Measurements from ENCODE around the gene IQCH. TPM values are rescaled to one million over a fixed set of nuclear protein-coding genes. Genes with fewer than 3 reads are reported as not detected.
A peak's percentile ranks its signal among the peaks of the same experiment; 100 is the strongest.

IQCH gene
- total RNA-seq, 1 experiment from 2014 or later = 2.2 TPM

DNA sequence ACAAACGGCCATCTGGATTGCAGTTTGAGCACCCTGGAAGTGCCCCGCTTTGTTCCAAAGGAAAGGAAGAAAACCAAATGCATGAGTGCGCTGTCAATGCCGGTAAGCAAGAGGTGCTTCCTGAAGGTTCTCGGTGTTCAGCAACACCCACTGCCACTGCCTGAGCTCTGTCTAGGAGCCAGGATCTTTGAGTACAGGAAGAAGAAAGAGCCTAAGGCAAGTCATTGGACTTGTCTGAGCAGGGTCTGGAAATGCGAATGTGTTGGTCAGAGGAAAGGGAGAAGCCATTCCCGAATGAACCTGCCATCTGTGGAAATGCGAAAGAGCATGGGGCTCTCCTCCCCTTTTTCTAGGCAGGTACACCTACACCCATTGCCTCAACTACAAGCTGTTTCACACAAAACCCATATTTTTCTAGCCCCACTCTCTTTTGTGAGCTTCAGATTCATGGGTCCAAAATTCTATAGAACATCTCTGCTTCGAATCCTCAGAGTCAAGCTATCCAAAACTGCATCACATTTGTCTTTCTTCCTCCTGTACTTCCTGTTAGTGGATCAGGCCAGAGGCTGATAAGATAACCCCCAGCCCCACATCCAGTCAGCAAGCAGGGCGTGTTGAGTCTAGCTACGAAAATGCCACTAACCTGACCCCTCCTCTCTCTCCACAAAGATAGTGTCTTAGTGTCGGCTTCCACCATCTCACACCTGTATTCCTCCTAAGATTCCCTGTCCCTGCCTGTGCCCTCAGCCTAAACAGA lies 210.8 kb downstream of the IQCH start:
- Histone ChIP-seq H3K4me3 (ENCODE audit: insufficient read depth, low read depth, low read length) (no peak overlapping the region), H3K36me3 (replicated peaks; ENCODE audit: control insufficient read depth, insufficient read depth, low read length) (no peaks in the 10 kb centered on the region), H3K27me3 (ENCODE audit: control insufficient read depth, insufficient read depth, low read length) (no peaks in the 10 kb centered on the region)
- DNase-seq = no peak

DNA sequence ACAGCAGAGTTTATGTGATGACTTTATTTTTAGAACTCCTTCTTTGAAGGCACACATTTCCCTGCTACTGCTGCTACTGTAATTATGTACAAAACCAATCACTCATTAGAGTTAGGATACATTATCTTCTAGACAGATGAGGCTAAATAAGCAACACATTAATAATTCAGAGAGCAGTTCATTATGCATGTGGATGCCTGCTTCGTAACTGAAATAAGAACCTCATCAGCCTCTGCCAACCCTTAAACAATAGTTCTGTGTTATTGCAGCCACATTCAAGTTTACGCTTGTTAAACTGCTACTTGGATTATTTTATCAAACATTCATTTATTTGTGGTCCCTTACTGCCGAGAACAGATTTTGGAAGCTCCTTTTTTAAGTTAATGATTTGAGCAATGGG lies 213.8 kb downstream of the IQCH start:
- Histone ChIP-seq H3K36me3 (replicated peaks; ENCODE audit: control insufficient read depth, insufficient read depth, low read length) (no peaks in the 10 kb centered on the region), H3K4me3 (ENCODE audit: insufficient read depth, low read depth, low read length) (no peak overlapping the region), H3K27me3 (ENCODE audit: control insufficient read depth, insufficient read depth, low read length) (no peaks in the 10 kb centered on the region)
- DNase-seq = no peak

DNA sequence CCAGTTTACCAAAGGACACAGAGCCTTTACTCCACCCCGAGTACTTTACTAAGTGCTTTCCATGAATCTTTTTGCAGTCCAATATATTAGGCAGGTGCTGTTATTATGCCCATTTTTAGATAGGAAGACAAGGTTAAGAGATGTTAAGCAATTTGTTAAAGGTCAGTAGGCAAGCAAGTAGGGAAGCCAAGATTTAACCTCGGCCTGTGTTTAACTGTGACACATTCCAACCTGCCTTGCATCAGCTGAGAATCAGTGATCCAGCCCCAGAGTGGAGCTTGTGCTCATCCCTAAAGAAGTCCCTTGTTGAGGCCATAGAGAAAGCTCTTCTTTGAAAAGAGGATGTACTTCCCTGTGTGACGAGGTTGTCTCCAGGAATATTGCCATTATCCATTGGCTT lies 215.1 kb downstream of the IQCH start:
- Histone ChIP-seq H3K4me3 (ENCODE audit: insufficient read depth, low read depth, low read length) (no peak overlapping the region), H3K27me3 (ENCODE audit: control insufficient read depth, insufficient read depth, low read length) (no peaks in the 10 kb centered on the region), H3K36me3 (replicated peaks; ENCODE audit: control insufficient read depth, insufficient read depth, low read length) (no peaks in the 10 kb centered on the region)
- DNase-seq = no peak

DNA sequence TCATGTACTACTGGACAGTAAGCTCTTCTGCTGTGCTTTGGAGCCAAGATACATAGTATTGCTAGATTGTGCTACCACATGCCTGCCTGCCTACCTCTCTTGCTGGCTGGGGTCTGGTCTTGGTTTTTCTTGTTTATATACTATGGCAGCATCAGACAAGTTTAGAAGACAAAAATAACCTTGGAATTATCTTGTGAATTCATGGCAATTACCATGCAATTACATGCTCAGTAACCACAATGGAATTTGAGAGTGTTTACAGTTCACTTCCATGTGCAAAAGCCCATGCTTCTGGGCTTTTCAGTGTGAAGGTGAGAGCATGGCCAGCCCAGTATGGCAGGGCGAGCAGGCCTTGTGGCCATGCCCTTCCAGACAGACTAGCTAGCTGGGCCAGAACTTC lies 218.4 kb downstream of the IQCH start:
- no peaks in the 10 kb centered on the region for H3K36me3 ChIP-seq (replicated peaks; ENCODE audit: control insufficient read depth, insufficient read depth, low read length)
- DNase-seq = no peak
- no peak overlapping the region for H3K4me3 ChIP-seq (ENCODE audit: insufficient read depth, low read depth, low read length)
- H3K27me3 ChIP-seq (ENCODE audit: control insufficient read depth, insufficient read depth, low read length) = no peaks in the 10 kb centered on the region

DNA sequence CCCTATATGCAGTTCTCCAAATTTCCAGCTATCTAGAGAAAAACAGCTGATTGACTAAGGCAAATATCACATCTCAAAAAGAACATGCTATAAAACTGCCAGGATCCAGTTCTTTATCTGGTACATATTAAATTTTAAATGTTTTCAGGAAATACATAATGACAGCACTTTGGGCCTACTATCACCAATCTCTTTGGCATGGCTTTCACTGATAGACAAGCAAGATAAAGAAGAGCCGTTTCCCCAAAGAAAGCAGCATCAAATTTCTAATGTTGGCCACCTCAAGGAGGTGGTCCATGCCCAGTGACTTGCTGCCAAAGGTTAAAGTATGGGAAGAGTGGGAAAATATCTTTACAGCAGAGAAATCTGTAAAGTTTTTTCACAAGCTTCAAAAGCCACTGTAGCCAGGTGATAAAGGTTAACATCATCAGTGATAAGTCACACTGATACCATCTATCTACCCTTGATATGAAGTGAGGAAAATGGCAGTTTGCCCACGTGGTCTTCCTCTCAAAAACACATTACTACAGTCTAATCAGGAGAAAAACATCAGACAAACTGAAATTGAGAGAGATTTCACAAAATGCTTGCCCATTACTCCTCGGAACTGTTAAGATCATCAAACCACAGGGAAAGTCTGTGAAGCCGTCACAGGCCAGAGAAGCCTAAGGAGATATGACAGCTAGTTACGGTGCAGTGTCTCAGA lies 220.0 kb downstream of the IQCH start:
- no peaks in the 10 kb centered on the region for H3K27me3 ChIP-seq (ENCODE audit: control insufficient read depth, insufficient read depth, low read length)

DNA sequence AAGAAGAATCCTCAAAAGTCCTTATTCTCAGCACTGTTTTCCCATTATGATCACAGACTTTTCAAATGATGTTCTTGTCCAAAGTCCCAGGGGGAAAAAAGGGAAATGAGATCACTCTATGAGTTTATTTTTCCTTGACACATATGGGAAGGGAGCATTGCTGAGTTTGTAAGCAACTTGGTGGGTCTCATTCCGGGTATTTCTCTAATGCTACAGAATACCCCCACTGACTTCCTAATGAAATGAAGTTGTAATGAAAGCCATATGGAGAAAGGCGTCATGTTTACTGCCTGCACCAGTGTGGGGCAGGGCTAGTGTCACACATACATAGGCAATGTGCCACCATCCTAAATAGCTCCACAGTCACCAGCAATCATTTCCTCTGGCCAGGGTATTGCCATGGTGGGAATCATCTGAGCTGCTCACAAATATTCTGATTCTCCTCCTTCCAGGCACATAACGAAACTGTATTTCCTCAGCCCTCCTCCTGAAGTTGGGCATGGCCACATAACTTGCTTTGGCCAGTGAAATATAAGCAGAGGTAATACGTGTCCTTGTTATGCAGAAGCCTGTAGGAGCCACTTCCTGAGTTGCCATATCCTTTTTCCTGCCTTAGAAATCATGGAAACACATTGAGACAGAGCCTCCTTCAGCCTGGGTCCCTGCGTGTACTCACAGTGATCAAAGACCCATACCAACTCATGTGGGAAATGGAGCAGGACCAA lies 225.4 kb downstream of the IQCH start:
- no peak for DNase-seq
- Histone ChIP-seq H3K27me3 (ENCODE audit: control insufficient read depth, insufficient read depth, low read length) (no peaks in the 10 kb centered on the region), H3K36me3 (replicated peaks; ENCODE audit: control insufficient read depth, insufficient read depth, low read length) (no peaks in the 10 kb centered on the region), H3K4me3 (ENCODE audit: insufficient read depth, low read depth, low read length) (no peak overlapping the region)

More for the DNA sequence above, 220.0 kb downstream of the IQCH start:
- no peak for DNase-seq
- Histone ChIP-seq H3K4me3 (ENCODE audit: insufficient read depth, low read depth, low read length) (no peak overlapping the region), H3K36me3 (replicated peaks; ENCODE audit: control insufficient read depth, insufficient read depth, low read length) (no peaks in the 10 kb centered on the region)

DNA sequence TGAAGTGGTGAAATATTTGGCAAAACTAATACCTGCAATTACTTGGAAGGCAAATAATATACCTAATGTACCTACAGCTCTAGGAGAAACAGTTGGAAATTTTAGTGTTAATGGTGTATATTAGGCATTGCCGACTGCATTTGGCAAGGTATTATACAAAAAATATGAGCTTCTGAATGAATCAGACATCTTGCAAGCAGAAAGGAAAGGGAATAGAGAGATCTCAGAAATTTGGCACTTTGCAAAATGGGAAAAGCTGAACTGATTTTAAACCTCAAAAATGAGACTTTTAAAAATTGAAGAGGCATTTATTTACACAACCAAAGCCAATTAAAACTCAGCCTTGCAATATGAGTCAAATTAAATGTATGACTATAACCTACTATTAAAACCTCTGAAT lies 226.2 kb downstream of the IQCH start:
- H3K36me3 ChIP-seq (replicated peaks; ENCODE audit: control insufficient read depth, insufficient read depth, low read length) = no peaks in the 10 kb centered on the region
- no peak overlapping the region for H3K4me3 ChIP-seq (ENCODE audit: insufficient read depth, low read depth, low read length)
- no peak for DNase-seq
- no peaks in the 10 kb centered on the region for H3K27me3 ChIP-seq (ENCODE audit: control insufficient read depth, insufficient read depth, low read length)

DNA sequence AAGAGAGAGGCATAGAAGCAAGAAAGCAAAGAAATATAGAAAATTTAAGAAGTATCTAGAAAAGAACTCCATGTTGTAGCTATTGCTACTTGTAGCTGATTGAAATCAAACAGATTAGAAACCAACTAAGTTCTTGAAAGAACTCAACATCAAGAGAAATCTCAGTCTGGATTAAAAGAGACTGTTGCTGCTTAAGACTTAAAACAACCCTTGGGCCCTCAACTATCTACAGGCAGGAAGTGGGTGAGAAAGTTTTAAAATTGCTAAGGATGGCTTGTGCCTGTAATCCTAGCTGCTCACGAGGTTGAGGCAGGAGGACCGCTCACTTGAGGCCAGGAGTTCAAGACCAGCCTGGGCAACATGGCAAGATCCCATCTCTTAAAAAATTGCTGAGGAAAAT lies 227.1 kb downstream of the IQCH start:
- no peaks in the 10 kb centered on the region for H3K27me3 ChIP-seq (ENCODE audit: control insufficient read depth, insufficient read depth, low read length)
- no peak overlapping the region for H3K4me3 ChIP-seq (ENCODE audit: insufficient read depth, low read depth, low read length)
- no peaks in the 10 kb centered on the region for H3K36me3 ChIP-seq (replicated peaks; ENCODE audit: control insufficient read depth, insufficient read depth, low read length)
- no peak for DNase-seq

DNA sequence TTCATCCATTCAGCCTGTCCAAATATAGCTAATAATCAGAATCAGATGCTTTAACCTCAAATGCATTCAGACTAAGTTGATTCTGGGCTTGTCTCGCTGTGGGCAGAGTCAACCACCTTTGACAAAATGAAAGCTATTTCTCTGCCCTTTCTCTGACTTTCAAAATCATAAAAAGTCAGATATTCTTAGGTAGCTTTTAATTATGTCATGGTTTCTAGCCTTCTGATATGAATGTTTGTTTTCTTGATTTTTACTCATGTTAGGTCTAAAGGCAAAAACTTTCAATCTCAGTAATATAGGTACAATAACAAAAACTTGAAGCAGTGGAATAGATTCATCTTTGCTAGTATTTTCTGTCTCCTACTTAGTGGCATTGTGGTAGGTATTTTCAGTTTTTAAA lies 241.0 kb downstream of the IQCH start:
- Histone ChIP-seq H3K36me3 (replicated peaks; ENCODE audit: control insufficient read depth, insufficient read depth, low read length) (no peaks in the 10 kb centered on the region), H3K27me3 (ENCODE audit: control insufficient read depth, insufficient read depth, low read length) (no peaks in the 10 kb centered on the region), H3K4me3 (ENCODE audit: insufficient read depth, low read depth, low read length) (no peak overlapping the region)
- no peak for DNase-seq

DNA sequence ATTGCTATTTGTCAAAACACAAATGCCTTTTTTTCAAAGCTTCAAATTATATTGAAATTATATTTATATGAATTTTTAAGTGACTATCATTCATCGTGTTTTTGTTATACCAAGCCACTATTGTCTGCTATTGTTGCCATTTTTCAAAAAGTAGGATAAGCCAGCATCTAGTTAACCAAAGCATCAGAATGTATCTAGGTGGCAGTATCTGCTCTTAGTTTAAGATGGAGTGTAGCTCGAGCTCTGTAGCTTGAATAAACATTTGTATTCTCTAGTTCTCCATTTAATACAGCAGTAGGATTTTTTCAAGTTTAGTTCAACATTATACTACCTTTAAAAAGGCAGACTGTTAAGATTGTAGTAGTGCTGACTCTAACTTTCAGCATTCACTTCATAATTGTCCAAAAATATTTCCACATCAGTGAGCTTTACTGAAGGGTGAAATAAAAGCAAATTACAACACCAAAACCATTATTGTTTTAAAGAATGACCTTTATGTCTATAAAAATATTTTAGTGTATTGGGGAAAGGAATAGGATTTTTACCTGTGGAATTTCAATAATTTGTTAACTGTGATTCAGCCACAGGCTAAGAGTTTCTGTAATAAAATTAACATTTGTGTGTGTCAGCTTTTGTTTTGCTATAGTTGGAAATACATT lies 246.7 kb downstream of the IQCH start:
- Histone ChIP-seq H3K4me3 (ENCODE audit: insufficient read depth, low read depth, low read length) (no peak overlapping the region), H3K27me3 (ENCODE audit: control insufficient read depth, insufficient read depth, low read length) (no peaks in the 10 kb centered on the region), H3K36me3 (replicated peaks; ENCODE audit: control insufficient read depth, insufficient read depth, low read length) (no peaks in the 10 kb centered on the region)
- DNase-seq = peak; percentile 37

DNA sequence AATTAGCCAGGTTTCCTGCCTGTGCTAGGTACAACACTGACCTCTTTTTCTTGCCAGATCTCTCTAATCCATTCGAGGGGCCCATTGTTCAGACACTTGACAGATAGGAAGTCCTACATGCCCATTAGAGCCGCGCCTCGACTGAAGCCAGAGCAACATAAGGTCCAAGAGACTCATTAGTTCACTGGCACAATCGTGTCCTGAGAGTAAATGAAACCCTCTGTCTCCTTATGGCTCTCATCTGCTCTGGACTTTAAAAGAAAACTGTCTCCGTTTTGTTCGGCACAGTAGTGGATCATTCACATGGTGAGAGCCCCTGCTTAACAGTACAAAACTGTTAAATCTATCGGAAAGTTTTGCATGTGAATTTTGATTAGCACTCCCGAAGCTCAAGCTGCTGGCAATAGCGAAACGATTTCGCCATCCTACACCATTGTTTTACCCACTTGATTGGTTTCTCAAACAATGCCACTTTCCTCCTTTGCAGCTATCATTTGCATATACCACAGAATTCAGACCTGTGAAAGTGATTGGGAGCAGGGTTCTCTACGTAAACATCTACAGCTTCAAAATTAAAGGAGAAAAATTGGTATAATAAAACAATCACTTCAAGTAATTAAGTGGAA lies 247.4 kb downstream of the IQCH start:
- peak; percentile 32 for DNase-seq
- no peaks in the 10 kb centered on the region for H3K36me3 ChIP-seq (replicated peaks; ENCODE audit: control insufficient read depth, insufficient read depth, low read length)
- no peaks in the 10 kb centered on the region for H3K27me3 ChIP-seq (ENCODE audit: control insufficient read depth, insufficient read depth, low read length)
- H3K4me3 ChIP-seq (ENCODE audit: insufficient read depth, low read depth, low read length) = no peak overlapping the region

DNA sequence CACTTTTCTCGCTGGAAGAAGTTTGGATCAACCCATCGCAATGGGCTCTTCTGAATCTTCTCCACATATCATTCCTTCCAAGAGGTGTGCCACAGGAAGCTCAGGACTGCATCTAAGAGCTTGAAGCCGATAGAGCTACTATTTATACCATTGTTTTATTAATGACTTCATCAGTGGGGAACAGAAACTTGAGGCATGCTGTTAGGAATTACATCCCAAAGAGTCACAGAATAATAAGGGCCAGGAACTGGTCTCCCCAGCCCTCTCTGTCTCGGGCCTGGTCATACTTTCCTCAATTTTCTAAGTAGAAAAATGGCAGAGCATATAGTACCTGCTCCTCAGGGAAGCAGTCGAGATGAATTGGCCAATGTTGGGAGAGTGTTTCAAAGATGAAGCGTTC lies 249.5 kb downstream of the IQCH start:
- Histone ChIP-seq H3K36me3 (replicated peaks; ENCODE audit: control insufficient read depth, insufficient read depth, low read length) (no peaks in the 10 kb centered on the region), H3K27me3 (ENCODE audit: control insufficient read depth, insufficient read depth, low read length) (no peaks in the 10 kb centered on the region), H3K4me3 (ENCODE audit: insufficient read depth, low read depth, low read length) (no peak overlapping the region)
- no peak for DNase-seq

DNA sequence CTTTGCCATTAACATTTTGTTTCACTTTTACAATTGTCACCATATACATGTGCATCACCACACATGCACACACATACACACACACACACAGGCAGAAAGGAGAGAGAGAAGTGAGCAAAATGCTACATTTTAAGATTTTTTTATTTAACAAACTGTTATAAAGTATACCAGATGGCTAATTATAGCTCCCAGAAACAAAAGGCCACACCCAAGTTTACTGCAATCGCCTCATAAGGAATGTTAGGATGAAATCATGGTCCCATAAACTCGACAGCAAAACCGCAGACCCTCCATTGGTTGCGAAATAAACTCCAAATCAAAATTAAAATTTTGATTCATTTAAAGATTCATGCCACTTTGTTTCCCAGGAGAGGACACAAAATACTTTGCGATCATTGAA lies 250.2 kb downstream of the IQCH start:
- Histone ChIP-seq H3K4me3 (ENCODE audit: insufficient read depth, low read depth, low read length) (no peak overlapping the region), H3K27me3 (ENCODE audit: control insufficient read depth, insufficient read depth, low read length) (no peaks in the 10 kb centered on the region), H3K36me3 (replicated peaks; ENCODE audit: control insufficient read depth, insufficient read depth, low read length) (no peaks in the 10 kb centered on the region)
- DNase-seq = no peak

All from H7 (cell line).